ENCODE measurements around the gene ENHO.

- TF ChIP-seq ZBED1 (IDR thresholded peaks at IDR 0.05; ENCODE audit: borderline replicate concordance) = no peak
- no peak for TF ChIP-seq BCL3 (IDR thresholded peaks at IDR 0.05; ENCODE audit: borderline replicate concordance, insufficient read depth, low read depth, low read length, poor library complexity, severe bottlenecking)
- TF ChIP-seq POLR2A (IDR thresholded peaks at IDR 0.05; ENCODE audit: low read depth, low read length) = no peak
Measured at GRCh38 chr9:34547960-34548611, 25.3 kb upstream of the ENHO start.

All from GM12878 (cell line).